Measurements from ENCODE around the gene SERGEF.

- TF ChIP-seq CTCF (IDR thresholded peaks at IDR 0.05) (no peak), POLR2A (IDR thresholded peaks at IDR 0.05) (no peak)
These were observed 205.8 kb downstream of the SERGEF start for GRCh38 chr11:17807034-17807433.
